Liver (tissue), 9 donors: ENCODE measurements around the gene KTN1. TPM values are rescaled to one million over a fixed set of nuclear protein-coding genes. Genes with fewer than 3 reads are reported as not detected.

Experiments
- DNase-seq: peaks from one replicate; pipeline ENCODE4 v3.0.0-alpha.2; 2017; ENCODE audit warnings: low spot score
- H3K27ac ChIP-seq, 2 donors: one replicate each; pipeline ENCODE4 v1.7.0; 2013; ENCODE audit warnings: inconsistent platforms in 2 of 2, low read length in 2 of 2, control low read depth in 1 of 2, low read depth in 1 of 2, mild to moderate bottlenecking in 1 of 2
- H3K27me3 ChIP-seq, 4 donors: one replicate each; pipeline versions ENCODE4 v1.6.1 to v1.7.0; 2013; ENCODE audit warnings: low read length in 3 of 4, inconsistent platforms in 1 of 4, mild to moderate bottlenecking in 1 of 4, moderate library complexity in 1 of 4; ENCODE audit not compliant: control insufficient read depth in 4 of 4, insufficient read depth in 4 of 4
- H3K36me3 ChIP-seq, 4 donors: one replicate each; pipeline versions ENCODE4 v1.6.1 to v1.7.0; 2013; ENCODE audit warnings: low read length in 3 of 4, mild to moderate bottlenecking in 3 of 4, low read depth in 1 of 4, moderate library complexity in 1 of 4; ENCODE audit not compliant: control insufficient read depth in 4 of 4, insufficient read depth in 3 of 4
- H3K4me1 ChIP-seq, 4 donors: one replicate each; pipeline versions ENCODE4 v1.6.1 to v1.7.0; 2013; ENCODE audit warnings: low read length in 3 of 4, mild to moderate bottlenecking in 3 of 4, moderate library complexity in 1 of 4; ENCODE audit not compliant: control insufficient read depth in 4 of 4, insufficient read depth in 4 of 4
- H3K4me3 ChIP-seq, 3 donors: one replicate each; pipeline versions ENCODE4 v1.6.1 to v1.7.0; 2013; ENCODE audit warnings: low read length in 3 of 3, control low read depth in 1 of 3, low read depth in 1 of 3, mild to moderate bottlenecking in 1 of 3
- H3K9ac ChIP-seq, 2 donors: one replicate each; pipeline ENCODE4 v1.7.0; 2013; ENCODE audit warnings: low read length in 2 of 2, mild to moderate bottlenecking in 2 of 2, moderate library complexity in 2 of 2, control low read depth in 1 of 2, low read depth in 1 of 2
- H3K9me3 ChIP-seq, 4 donors: one replicate each; pipeline versions ENCODE4 v1.6.1 to v1.7.0; 2013; ENCODE audit warnings: low read length in 3 of 4; ENCODE audit not compliant: control insufficient read depth in 4 of 4
- EGR1 ChIP-seq, 2 donors: IDR thresholded peaks; 2 replicates each; pipeline ENCODE4 v1.6.1; 2016 to 2018; ENCODE audit warnings: antibody characterized with exemption in 2 of 2, low read depth in 2 of 2
- FOXA1 ChIP-seq: IDR thresholded peaks from 2 replicates; pipeline ENCODE4 v1.6.1; 2016; ENCODE audit warnings: antibody characterized with exemption
- FOXA2 ChIP-seq: IDR thresholded peaks from 2 replicates; pipeline ENCODE4 v1.6.1; 2016; ENCODE audit warnings: antibody characterized with exemption
- GABPA ChIP-seq, 2 donors: IDR thresholded peaks in 1 of 2; conservative IDR thresholded peaks in 1 of 2; 2 replicates each; pipeline ENCODE4 v1.6.1; 2016; ENCODE audit warnings: antibody characterized with exemption in 2 of 2, mild to moderate bottlenecking in 1 of 2, moderate library complexity in 1 of 2
- HNF4A ChIP-seq, 2 donors: conservative IDR thresholded peaks; 2 replicates each; pipeline ENCODE4 v1.6.1; 2016; ENCODE audit warnings: antibody characterized with exemption in 2 of 2, mild to moderate bottlenecking in 2 of 2
- HNF4G ChIP-seq: IDR thresholded peaks from 2 replicates; pipeline ENCODE4 v1.6.1; 2016; ENCODE audit warnings: antibody characterized with exemption
- JUND ChIP-seq, 2 donors: IDR thresholded peaks; 2 replicates each; pipeline ENCODE4 v1.6.1; 2016; ENCODE audit warnings: antibody characterized with exemption in 2 of 2
- MAX ChIP-seq: IDR thresholded peaks from 2 replicates; pipeline ENCODE4 v1.6.1; 2016; ENCODE audit warnings: antibody characterized with exemption
- NR2F2 ChIP-seq: IDR thresholded peaks from 2 replicates; pipeline ENCODE4 v1.6.1; 2016; ENCODE audit warnings: antibody characterized with exemption
- RAD21 ChIP-seq, 2 donors: IDR thresholded peaks; 2 replicates each; pipeline ENCODE4 v1.6.1; 2016; ENCODE audit warnings: antibody characterized with exemption in 2 of 2, mild to moderate bottlenecking in 2 of 2
- REST ChIP-seq: IDR thresholded peaks from 2 replicates; pipeline ENCODE4 v1.6.1; 2016; ENCODE audit warnings: antibody characterized with exemption, mild to moderate bottlenecking
- RXRA ChIP-seq, 2 donors: IDR thresholded peaks; 2 replicates each; pipeline ENCODE4 v1.6.1; 2017 to 2018; ENCODE audit warnings: antibody characterized with exemption in 2 of 2, mild to moderate bottlenecking in 1 of 2
- SP1 ChIP-seq: IDR thresholded peaks from 2 replicates; pipeline ENCODE4 v1.6.1; 2018; ENCODE audit warnings: antibody characterized with exemption, mild to moderate bottlenecking
- TAF1 ChIP-seq: conservative IDR thresholded peaks from 2 replicates; pipeline ENCODE4 v1.6.1; 2016; ENCODE audit warnings: antibody characterized with exemption, mild to moderate bottlenecking
- YY1 ChIP-seq: IDR thresholded peaks from 2 replicates; pipeline ENCODE4 v1.6.1; 2016; ENCODE audit warnings: antibody characterized with exemption, mild to moderate bottlenecking
- ZBTB33 ChIP-seq: IDR thresholded peaks from 2 replicates; pipeline ENCODE4 v1.6.1; 2016; ENCODE audit warnings: antibody characterized with exemption
- WGBS: extraction: QIAGEN DNeasy Blood & Tissue Kit; methylation state at CpG from one replicate; pipeline ENCODE4 v1.1.7; 2013; 5-methylcytosine and 5-hydroxymethylcytosine counted together
- polyA plus RNA-seq, 2 donors: library from polyadenylated mRNA; stranded (reverse) in 1 of 2; unstranded in 1 of 2; fragments of 200-250 nt in 1 of 2; fragments of >200 nt in 1 of 2; fragmentation: Nextera tagmentation in 1 of 2; extraction: Ambion mirVana in 1 of 2; gene quantifications; one replicate each; pipeline versions ENCODE4 v1.2.1 to v1.2.3, GENCODE V29; 2013 to 2015
- total RNA-seq, 2 donors: library from RNA; depleted of rRNA; stranded (reverse); fragments of >200 nt; gene quantifications; one replicate each; pipeline ENCODE4 v1.2.3, GENCODE V29; 2014
- TF ChIP-seq, protein P1 (sequence below): IDR thresholded peaks from 2 replicates; pipeline ENCODE4 v1.6.1; 2016; ENCODE audit warnings: antibody characterized with exemption
- TF ChIP-seq, protein P2 (sequence below): fragments of 150-350 bp; IDR thresholded peaks from 2 replicates; pipeline ENCODE4 v1.5.1; 2017; ENCODE audit warnings: improper control_type of control experiment, low read depth, low read length; ENCODE audit not compliant: missing input control
- donor health status: healthy.
- donor health status: healthy.
- donor health status: healthy.
- donor health status: healthy.
- donor health status: healthy.

The KTN1 gene
- total and polyA plus RNA-seq, 4 donors: 34.9 to 141 (median 59.6) TPM

DNA sequence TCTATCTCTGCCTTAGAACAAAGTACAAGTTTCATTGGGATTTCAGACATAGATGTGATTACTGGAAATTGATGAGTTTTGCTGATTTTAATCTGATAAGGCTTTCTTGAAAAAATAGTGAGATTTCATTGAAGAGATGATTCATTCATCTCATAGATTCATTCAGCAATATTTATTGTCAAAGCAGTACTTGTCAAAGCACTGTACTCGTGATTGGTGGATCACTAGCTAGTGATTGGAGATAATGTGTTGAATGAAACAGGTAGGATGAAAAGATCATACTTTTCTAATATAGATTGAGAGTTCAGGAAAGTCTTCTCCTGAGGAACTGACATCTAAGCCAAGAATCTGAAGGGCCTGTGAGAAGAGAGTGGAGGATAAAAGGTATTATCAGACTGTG lies 71.0 kb downstream of the KTN1 start:
- WGBS: 94% methylated on average over 1 of the region's 1 CpG
- H3K27ac ChIP-seq: no peak overlapping the region
- no peak overlapping the region for H3K9ac ChIP-seq
- DNase-seq: no peak
- H3K4me1 ChIP-seq: peaks cover 0 to 3% (median 1%) of the 10 kb centered on the region in 4 donors
- H3K36me3 ChIP-seq: peaks cover 2 to 40% (median 27%) of the 10 kb centered on the region in 4 donors
- no peaks in the 10 kb centered on the region for H3K27me3 ChIP-seq
- no peaks in the 10 kb centered on the region for H3K9me3 ChIP-seq
- H3K4me3 ChIP-seq: no peak overlapping the region
- TF ChIP-seq EGR1 (IDR thresholded peaks at IDR 0.05; ENCODE audit: low read depth in 2 of 2): no peak
- TF ChIP-seq, protein P1, sequence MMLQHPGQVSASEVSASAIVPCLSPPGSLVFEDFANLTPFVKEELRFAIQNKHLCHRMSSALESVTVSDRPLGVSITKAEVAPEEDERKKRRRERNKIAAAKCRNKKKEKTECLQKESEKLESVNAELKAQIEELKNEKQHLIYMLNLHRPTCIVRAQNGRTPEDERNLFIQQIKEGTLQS: no peak
- no peak for TF ChIP-seq TAF1
- TF ChIP-seq NR2F2: no peak
- no peak for TF ChIP-seq FOXA2
- no peak for TF ChIP-seq GABPA (IDR thresholded peaks at IDR 0.05 in 1 of 2, conservative IDR thresholded peaks at IDR 0.05 in 1 of 2)
- TF ChIP-seq RAD21 (IDR thresholded peaks at IDR 0.05): no peak
- no peak for TF ChIP-seq MAX
- no peak for TF ChIP-seq FOXA1
- TF ChIP-seq SP1: no peak
- TF ChIP-seq YY1: no peak
- no peak for TF ChIP-seq HNF4A (conservative IDR thresholded peaks at IDR 0.05)
- no peak for TF ChIP-seq ZBTB33
- no peak for TF ChIP-seq HNF4G
- TF ChIP-seq, protein P2, sequence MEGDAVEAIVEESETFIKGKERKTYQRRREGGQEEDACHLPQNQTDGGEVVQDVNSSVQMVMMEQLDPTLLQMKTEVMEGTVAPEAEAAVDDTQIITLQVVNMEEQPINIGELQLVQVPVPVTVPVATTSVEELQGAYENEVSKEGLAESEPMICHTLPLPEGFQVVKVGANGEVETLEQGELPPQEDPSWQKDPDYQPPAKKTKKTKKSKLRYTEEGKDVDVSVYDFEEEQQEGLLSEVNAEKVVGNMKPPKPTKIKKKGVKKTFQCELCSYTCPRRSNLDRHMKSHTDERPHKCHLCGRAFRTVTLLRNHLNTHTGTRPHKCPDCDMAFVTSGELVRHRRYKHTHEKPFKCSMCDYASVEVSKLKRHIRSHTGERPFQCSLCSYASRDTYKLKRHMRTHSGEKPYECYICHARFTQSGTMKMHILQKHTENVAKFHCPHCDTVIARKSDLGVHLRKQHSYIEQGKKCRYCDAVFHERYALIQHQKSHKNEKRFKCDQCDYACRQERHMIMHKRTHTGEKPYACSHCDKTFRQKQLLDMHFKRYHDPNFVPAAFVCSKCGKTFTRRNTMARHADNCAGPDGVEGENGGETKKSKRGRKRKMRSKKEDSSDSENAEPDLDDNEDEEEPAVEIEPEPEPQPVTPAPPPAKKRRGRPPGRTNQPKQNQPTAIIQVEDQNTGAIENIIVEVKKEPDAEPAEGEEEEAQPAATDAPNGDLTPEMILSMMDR: no peak
- TF ChIP-seq JUND (IDR thresholded peaks at IDR 0.05): no peak
- no peak for TF ChIP-seq RXRA (IDR thresholded peaks at IDR 0.05)
- no peak for TF ChIP-seq REST
